ENCODE measurements around the gene SLC22A1. TPM values are rescaled to one million over a fixed set of nuclear protein-coding genes. Genes with fewer than 3 reads are reported as not detected.

Gene SLC22A1
- total and polyA plus RNA-seq, 2 of the 13 experiments (the other 11 are each of a cell fraction or from before 2014, with no cell fraction given) = 0.80 to 0.87 TPM

DNA sequence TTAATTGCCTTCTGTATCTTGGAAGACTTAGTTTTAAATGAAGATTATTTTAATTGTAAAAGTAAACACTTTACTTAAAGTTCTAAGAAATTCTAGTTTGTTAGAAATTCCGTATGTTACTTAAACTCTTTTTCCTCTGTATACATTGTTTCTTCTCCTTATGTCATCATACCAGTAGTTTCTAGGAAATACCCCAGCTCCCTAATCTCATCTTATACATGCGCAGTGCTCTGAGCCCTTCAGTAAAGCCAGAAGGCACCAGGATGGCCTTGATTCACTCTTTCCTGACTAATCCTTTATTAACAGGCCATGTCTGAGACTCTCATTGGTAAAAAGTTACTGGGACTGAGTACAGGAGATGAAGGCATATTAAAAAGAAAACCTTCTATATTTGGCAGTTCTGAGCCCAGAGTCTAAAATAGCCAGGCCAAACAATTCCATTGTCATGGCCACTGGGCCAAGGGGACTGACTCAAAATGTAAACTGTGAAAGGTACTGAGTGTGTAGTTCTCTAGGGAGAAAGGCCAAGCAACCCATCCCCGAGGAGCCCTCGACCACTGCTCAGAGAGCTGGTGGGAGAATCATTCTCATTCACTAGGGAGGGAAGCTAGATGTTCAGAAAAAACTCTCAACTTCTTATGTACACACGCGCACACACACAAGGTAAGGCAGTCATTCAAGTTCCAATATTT, 25.0 kb downstream of the SLC22A1 start:
- no peak overlapping the region for H3K4me3 ChIP-seq (replicated peaks in 1 of 3; ENCODE audit: insufficient read depth in 1 of 3, low read depth in 2 of 3, low read length in 3 of 3)
- BruUV-seq (replicated peaks) = no TSS peak
- no peak overlapping the region for H2AFZ ChIP-seq (ENCODE audit: low read length)
- FAIRE-seq = no peak
- ChIA-PET CTCF (ENCODE audit: low intra/inter-chr PET ratio, low total read pairs) (no interaction called here), POLR2A (no interaction called here)
- no peaks in the 10 kb centered on the region for H3K9me3 ChIP-seq (ENCODE audit: low read length)
- H3K79me2 ChIP-seq (ENCODE audit: insufficient read depth, low read length) = no peaks in the 10 kb centered on the region
- no peaks in the 10 kb centered on the region for H3K36me3 ChIP-seq (replicated peaks in 1 of 2; ENCODE audit: control insufficient read depth in 1 of 2, insufficient read depth in 2 of 2, low read length in 2 of 2)
- in situ Hi-C loops (cut with HindIII; ENCODE audit: extremely low pct_ligation_motif_present, low pct_unique_long_range_greater_than_20kb) (no loop called here), intact Hi-C loops (cut with micrococcal nuclease; ENCODE audit: unreplicated experiment) (no loop called here)
- DNase-seq (ENCODE audit: low spot score) = no peak
- H3K27ac ChIP-seq (ENCODE audit: extremely low read length, insufficient read depth, low read length) = no peak overlapping the region
- TF ChIP-seq, protein P1, sequence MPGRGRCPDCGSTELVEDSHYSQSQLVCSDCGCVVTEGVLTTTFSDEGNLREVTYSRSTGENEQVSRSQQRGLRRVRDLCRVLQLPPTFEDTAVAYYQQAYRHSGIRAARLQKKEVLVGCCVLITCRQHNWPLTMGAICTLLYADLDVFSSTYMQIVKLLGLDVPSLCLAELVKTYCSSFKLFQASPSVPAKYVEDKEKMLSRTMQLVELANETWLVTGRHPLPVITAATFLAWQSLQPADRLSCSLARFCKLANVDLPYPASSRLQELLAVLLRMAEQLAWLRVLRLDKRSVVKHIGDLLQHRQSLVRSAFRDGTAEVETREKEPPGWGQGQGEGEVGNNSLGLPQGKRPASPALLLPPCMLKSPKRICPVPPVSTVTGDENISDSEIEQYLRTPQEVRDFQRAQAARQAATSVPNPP (CRISPR knock-in tag; IDR thresholded peaks at IDR 0.05) = no peak
- no peak for TF ChIP-seq ZNF335 (CRISPR knock-in tag; IDR thresholded peaks at IDR 0.05)
- TF ChIP-seq ZNF776 (CRISPR knock-in tag; IDR thresholded peaks at IDR 0.05) = no peak
- TF ChIP-seq ZNF546 (CRISPR knock-in tag; conservative IDR thresholded peaks at IDR 0.05) = no peak
- no peak for TF ChIP-seq ZBTB7B (CRISPR knock-in tag; IDR thresholded peaks at IDR 0.05)
- no peak for TF ChIP-seq SMYD3 (CRISPR knock-in tag; IDR thresholded peaks at IDR 0.05)
- no peak for TF ChIP-seq TGIF2 (CRISPR knock-in tag; IDR thresholded peaks at IDR 0.05)
- TF ChIP-seq, protein P2, sequence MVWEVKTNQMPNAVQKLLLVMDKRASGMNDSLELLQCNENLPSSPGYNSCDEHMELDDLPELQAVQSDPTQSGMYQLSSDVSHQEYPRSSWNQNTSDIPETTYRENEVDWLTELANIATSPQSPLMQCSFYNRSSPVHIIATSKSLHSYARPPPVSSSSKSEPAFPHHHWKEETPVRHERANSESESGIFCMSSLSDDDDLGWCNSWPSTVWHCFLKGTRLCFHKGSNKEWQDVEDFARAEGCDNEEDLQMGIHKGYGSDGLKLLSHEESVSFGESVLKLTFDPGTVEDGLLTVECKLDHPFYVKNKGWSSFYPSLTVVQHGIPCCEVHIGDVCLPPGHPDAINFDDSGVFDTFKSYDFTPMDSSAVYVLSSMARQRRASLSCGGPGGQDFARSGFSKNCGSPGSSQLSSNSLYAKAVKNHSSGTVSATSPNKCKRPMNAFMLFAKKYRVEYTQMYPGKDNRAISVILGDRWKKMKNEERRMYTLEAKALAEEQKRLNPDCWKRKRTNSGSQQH (CRISPR knock-in tag; IDR thresholded peaks at IDR 0.05; ENCODE audit: low read depth) = no peak
- TF ChIP-seq, protein P3, sequence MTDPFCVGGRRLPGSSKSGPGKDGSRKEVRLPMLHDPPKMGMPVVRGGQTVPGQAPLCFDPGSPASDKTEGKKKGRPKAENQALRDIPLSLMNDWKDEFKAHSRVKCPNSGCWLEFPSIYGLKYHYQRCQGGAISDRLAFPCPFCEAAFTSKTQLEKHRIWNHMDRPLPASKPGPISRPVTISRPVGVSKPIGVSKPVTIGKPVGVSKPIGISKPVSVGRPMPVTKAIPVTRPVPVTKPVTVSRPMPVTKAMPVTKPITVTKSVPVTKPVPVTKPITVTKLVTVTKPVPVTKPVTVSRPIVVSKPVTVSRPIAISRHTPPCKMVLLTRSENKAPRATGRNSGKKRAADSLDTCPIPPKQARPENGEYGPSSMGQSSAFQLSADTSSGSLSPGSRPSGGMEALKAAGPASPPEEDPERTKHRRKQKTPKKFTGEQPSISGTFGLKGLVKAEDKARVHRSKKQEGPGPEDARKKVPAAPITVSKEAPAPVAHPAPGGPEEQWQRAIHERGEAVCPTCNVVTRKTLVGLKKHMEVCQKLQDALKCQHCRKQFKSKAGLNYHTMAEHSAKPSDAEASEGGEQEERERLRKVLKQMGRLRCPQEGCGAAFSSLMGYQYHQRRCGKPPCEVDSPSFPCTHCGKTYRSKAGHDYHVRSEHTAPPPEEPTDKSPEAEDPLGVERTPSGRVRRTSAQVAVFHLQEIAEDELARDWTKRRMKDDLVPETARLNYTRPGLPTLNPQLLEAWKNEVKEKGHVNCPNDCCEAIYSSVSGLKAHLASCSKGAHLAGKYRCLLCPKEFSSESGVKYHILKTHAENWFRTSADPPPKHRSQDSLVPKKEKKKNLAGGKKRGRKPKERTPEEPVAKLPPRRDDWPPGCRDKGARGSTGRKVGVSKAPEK (CRISPR knock-in tag; IDR thresholded peaks at IDR 0.05; ENCODE audit: borderline replicate concordance) = no peak
- TF ChIP-seq, protein P4, sequence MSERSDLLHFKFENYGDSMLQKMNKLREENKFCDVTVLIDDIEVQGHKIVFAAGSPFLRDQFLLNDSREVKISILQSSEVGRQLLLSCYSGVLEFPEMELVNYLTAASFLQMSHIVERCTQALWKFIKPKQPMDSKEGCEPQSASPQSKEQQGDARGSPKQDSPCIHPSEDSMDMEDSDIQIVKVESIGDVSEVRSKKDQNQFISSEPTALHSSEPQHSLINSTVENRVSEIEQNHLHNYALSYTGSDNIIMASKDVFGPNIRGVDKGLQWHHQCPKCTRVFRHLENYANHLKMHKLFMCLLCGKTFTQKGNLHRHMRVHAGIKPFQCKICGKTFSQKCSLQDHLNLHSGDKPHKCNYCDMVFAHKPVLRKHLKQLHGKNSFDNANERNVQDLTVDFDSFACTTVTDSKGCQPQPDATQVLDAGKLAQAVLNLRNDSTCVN (CRISPR knock-in tag; IDR thresholded peaks at IDR 0.05; ENCODE audit: borderline replicate concordance) = no peak
- no peak for TF ChIP-seq SMARCC2 (IDR thresholded peaks at IDR 0.05)
- TF ChIP-seq YEATS4 (CRISPR knock-in tag; IDR thresholded peaks at IDR 0.05; ENCODE audit: borderline replicate concordance) = no peak
- TF ChIP-seq, protein P5, sequence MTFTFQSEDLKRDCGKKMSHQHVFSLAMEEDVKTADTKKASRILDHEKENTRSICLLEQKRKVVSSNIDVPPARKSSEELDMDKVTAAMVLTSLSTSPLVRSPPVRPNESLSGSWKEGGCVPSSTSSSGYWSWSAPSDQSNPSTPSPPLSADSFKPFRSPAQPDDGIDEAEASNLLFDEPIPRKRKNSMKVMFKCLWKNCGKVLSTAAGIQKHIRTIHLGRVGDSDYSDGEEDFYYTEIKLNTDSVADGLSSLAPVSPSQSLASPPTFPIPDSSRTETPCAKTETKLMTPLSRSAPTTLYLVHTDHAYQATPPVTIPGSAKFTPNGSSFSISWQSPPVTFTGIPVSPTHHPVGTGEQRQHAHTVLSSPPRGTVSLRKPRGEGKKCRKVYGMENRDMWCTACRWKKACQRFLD (CRISPR knock-in tag; IDR thresholded peaks at IDR 0.05; ENCODE audit: borderline replicate concordance) = no peak
- no peak for TF ChIP-seq ZMYM3 (CRISPR knock-in tag; IDR thresholded peaks at IDR 0.05)
- TF ChIP-seq ZNF205 (CRISPR knock-in tag; IDR thresholded peaks at IDR 0.05) = no peak
- TF ChIP-seq YEATS2 (CRISPR knock-in tag; IDR thresholded peaks at IDR 0.05; ENCODE audit: borderline replicate concordance) = no peak
- no peak for TF ChIP-seq ZNF232 (CRISPR knock-in tag; IDR thresholded peaks at IDR 0.05; ENCODE audit: borderline replicate concordance)
- no peak for TF ChIP-seq ZNF792 (CRISPR knock-in tag; IDR thresholded peaks at IDR 0.05)
- no peaks in the 10 kb centered on the region for H3K27me3 ChIP-seq (ENCODE audit: control insufficient read depth in 1 of 2, insufficient read depth in 2 of 2, low read length in 2 of 2)
- 86% methylated on average over 6 of the region's 6 CpGs for WGBS (ENCODE audit: low lambda C conversion rate)
- no peak overlapping the region for H3K4me2 ChIP-seq (ENCODE audit: low read depth, low read length)
- no peak for ATAC-seq
- H4K20me1 ChIP-seq (ENCODE audit: insufficient read depth, low read length) = no peaks in the 10 kb centered on the region
- peaks cover 7% of the 10 kb centered on the region; the same call in 1 of the 2 replicates for H3K4me1 ChIP-seq (ENCODE audit: insufficient read depth, low read length)
- no peak overlapping the region for H3K9ac ChIP-seq (ENCODE audit: insufficient read depth, low read depth, low read length)

All from HepG2 (cell line).